ENCODE results near the gene CHST5.

DNA sequence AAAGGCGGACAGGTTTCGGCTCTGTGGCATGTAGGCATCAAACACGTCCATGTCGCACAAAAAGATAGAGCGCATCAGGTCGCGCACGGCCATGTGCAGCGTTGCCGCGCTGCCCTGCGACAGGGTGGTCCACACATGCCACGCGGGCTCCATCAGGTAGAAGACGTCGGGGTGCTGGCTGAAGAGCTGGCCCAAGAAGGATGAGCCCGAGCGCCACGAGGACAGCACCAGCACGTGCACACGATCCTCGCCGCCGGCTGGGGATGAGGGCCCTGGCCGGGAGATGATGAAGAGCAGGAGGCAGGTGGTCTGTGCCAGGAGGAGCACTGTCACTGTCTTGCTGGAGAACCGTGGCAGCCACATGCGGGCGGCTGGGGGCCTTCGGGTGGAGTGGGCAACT lies 5.9 kb downstream of the CHST5 start:
- TF ChIP-seq, protein P1, sequence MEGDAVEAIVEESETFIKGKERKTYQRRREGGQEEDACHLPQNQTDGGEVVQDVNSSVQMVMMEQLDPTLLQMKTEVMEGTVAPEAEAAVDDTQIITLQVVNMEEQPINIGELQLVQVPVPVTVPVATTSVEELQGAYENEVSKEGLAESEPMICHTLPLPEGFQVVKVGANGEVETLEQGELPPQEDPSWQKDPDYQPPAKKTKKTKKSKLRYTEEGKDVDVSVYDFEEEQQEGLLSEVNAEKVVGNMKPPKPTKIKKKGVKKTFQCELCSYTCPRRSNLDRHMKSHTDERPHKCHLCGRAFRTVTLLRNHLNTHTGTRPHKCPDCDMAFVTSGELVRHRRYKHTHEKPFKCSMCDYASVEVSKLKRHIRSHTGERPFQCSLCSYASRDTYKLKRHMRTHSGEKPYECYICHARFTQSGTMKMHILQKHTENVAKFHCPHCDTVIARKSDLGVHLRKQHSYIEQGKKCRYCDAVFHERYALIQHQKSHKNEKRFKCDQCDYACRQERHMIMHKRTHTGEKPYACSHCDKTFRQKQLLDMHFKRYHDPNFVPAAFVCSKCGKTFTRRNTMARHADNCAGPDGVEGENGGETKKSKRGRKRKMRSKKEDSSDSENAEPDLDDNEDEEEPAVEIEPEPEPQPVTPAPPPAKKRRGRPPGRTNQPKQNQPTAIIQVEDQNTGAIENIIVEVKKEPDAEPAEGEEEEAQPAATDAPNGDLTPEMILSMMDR (conservative IDR thresholded peaks at IDR 0.05; ENCODE audit: low read depth, low read length), result no peak
- no peak for TF ChIP-seq EZH2 (IDR thresholded peaks at IDR 0.05; ENCODE audit: borderline replicate concordance, low read depth, low read length, poor library complexity, severe bottlenecking)
